GM12878 (cell line): Measurements from ENCODE around the gene GLIPR2. TPM values are rescaled to one million over a fixed set of nuclear protein-coding genes. Genes with fewer than 3 reads are reported as not detected.

Source experiments
- ATAC-seq: fragments of 200-7000 bp; cut with Tn5 transposase; 3 replicates; pipeline ENCODE4 v1.9.1; 2020; ENCODE audit warnings: mild to moderate bottlenecking, moderate library complexity
- BruUV-seq: library from RNA; stranded (reverse); fragments of 400-500 nt; replicated peaks from 2 replicates; lab custom pipeline; 2021; lab: Mats Ljungman, UMichigan
- CTCF ChIA-PET: fragments of 300-600 bp; sonication (Branson Sonifier 250); formaldehyde crosslinking; extraction: SDS; loops from one replicate; lab custom pipeline; 2021; ENCODE audit warnings: inconsistent platforms; lab: Yijun Ruan, JAX
- POLR2A ChIA-PET: fragments of 350-600 bp; formaldehyde crosslinking; extraction: SDS; loops from one replicate; lab custom pipeline; 2021; ENCODE audit warnings: inconsistent platforms; lab: Charles Lee
- RAD21 ChIA-PET: fragments of 300-600 bp; sonication (Branson Sonifier 250); formaldehyde crosslinking; loops from one replicate; lab custom pipeline; 2023; ENCODE audit warnings: antibody characterized with exemption; ENCODE audit not compliant: unreplicated experiment; lab: Charles Lee
- SMC1A ChIA-PET: fragments of 300-600 bp; sonication (Branson Sonifier 250); formaldehyde crosslinking; loops from one replicate; lab custom pipeline; 2023; ENCODE audit not compliant: unreplicated experiment, uncharacterized antibody; lab: Charles Lee
- DNase-seq: peaks from one replicate; pipeline ENCODE4 v3.0.0-alpha.2; 2011; ENCODE audit warnings: low read depth, low spot score
- FAIRE-seq: peaks from 3 replicates; lab custom pipeline; 2011; peaks lifted over from hg19 to GRCh38; lab: Jason Lieb, UNC
- H2AFZ ChIP-seq: 2 replicates; pipeline ENCODE4 v1.6.0; 2011; ENCODE audit warnings: low read depth, low read length, control low read depth; ENCODE audit not compliant: control insufficient read depth
- H3K27ac ChIP-seq: 2 replicates; pipeline ENCODE4 v1.5.1; 2011; ENCODE audit warnings: control low read depth; ENCODE audit not compliant: control insufficient read depth, insufficient read depth
- H3K27me3 ChIP-seq, 2 experiments: replicated peaks in 1 of 2; 2 replicates each; pipeline versions ENCODE4 v1.6.0 to v1.6.1; 2011; ENCODE audit warnings: low read length in 1 of 2; ENCODE audit not compliant: control insufficient read depth in 2 of 2, insufficient read depth in 2 of 2
- H3K36me3 ChIP-seq, 2 experiments: 2 replicates each; pipeline ENCODE4 v1.5.1; 2011; ENCODE audit warnings: low read length in 1 of 2; ENCODE audit not compliant: control insufficient read depth in 2 of 2, insufficient read depth in 2 of 2
- H3K4me1 ChIP-seq: 2 replicates; pipeline ENCODE4 v1.6.1; 2011; ENCODE audit warnings: mild to moderate bottlenecking, low read length, moderate library complexity, mixed read lengths; ENCODE audit not compliant: control insufficient read depth, insufficient read depth
- H3K4me2 ChIP-seq: 2 replicates; pipeline ENCODE4 v1.6.0; 2011; ENCODE audit warnings: control low read depth; ENCODE audit not compliant: control insufficient read depth, insufficient read depth
- H3K4me3 ChIP-seq: fragments of 200-600 bp; sonication (generic); 2 replicates; pipeline ENCODE4 v1.5.1; 2016
- H3K79me2 ChIP-seq: 2 replicates; pipeline ENCODE4 v1.6.0; 2011; ENCODE audit warnings: low read length; ENCODE audit not compliant: control insufficient read depth, insufficient read depth
- H3K9ac ChIP-seq: 2 replicates; pipeline ENCODE4 v1.8.0; 2011; ENCODE audit warnings: low read length, control low read depth, mixed read lengths; ENCODE audit not compliant: control insufficient read depth, insufficient read depth
- H3K9me3 ChIP-seq: replicated peaks from 3 replicates; pipeline ENCODE4 v1.5.1; 2011; ENCODE audit warnings: mild to moderate bottlenecking, low read length; ENCODE audit not compliant: control insufficient read depth, insufficient read depth
- H4K20me1 ChIP-seq: 2 replicates; pipeline ENCODE4 v1.6.0; 2011; ENCODE audit not compliant: control insufficient read depth, insufficient read depth
- ASH2L ChIP-seq: fragments of 300-600, 200-600 bp; sonication (generic); IDR thresholded peaks from 2 replicates; pipeline ENCODE4 v1.6.1; 2017; ENCODE audit warnings: low read depth, mild to moderate bottlenecking, borderline replicate concordance
- CREM ChIP-seq: IDR thresholded peaks from 2 replicates; pipeline ENCODE4 v1.6.1; 2014; ENCODE audit warnings: antibody characterized with exemption, low read depth
- NRF1 ChIP-seq: conservative IDR thresholded peaks from 2 replicates; pipeline ENCODE4 v1.6.1; 2011; ENCODE audit warnings: mild to moderate bottlenecking, low read depth, low read length, improper control_type of control experiment
- POLR2AphosphoS5 ChIP-seq: IDR thresholded peaks from 2 replicates; pipeline ENCODE4 v1.6.1; 2011; ENCODE audit warnings: mild to moderate bottlenecking, low read length, inconsistent platforms
- SUZ12 ChIP-seq: fragments of 200-600 bp; sonication (generic); IDR thresholded peaks from one replicate; pipeline ENCODE4 v1.6.1; 2018; ENCODE audit warnings: antibody characterized with exemption, mild to moderate bottlenecking; ENCODE audit not compliant: unreplicated experiment
- ZSCAN29 ChIP-seq: fragments of 450-650 bp; IDR thresholded peaks from 2 replicates; pipeline ENCODE4 v1.6.1; 2017; ENCODE audit warnings: mild to moderate bottlenecking, moderate library complexity
- WGBS: methylation state at CpG from one replicate; pipeline ENCODE4 v1.1.6; 2016; ENCODE audit warnings: low lambda C conversion rate; ENCODE audit not compliant: insufficient replicate concordance, insufficient coverage; ENCODE audit errors: missing lambda C conversion rate; 5-methylcytosine and 5-hydroxymethylcytosine counted together
- in situ Hi-C: fragments of 300-500 bp; cut with MboI; formaldehyde crosslinking; loops from 9 replicates; pipeline ENCODE4 v1.14.3; 2018; ENCODE audit warnings: mixed read lengths
- intact Hi-C: fragments of 100-400 bp; cut with micrococcal nuclease; formaldehyde crosslinking; loops from one replicate; pipeline ENCODE4 v1.14.2; 2022; ENCODE audit not compliant: unreplicated experiment
- polyA plus RNA-seq, 11 experiments: library from polyadenylated mRNA; depleted of rRNA in 4 of 11; unstranded in 6 of 11; stranded (reverse) in 5 of 11; fragments of >200 nt; fragmentation: Nextera tagmentation in 4 of 11; fragmentation: Illumina TruSeq in 1 of 11; extraction: Ambion mirVana in 4 of 11; extraction: Trizol in 1 of 11; gene quantifications; 1 replicate in 1 of 11; 2 replicates in 10 of 11; pipeline versions ENCODE4 v1.2.1 to v1.2.3, GENCODE V29; 2011 to 2016; ENCODE audit warnings: inconsistent platforms in 2 of 11, missing spikeins in 2 of 11, low read depth in 1 of 11
- total RNA-seq, 4 experiments: library from RNA; depleted of rRNA in 3 of 4; stranded (reverse); fragments of >200 nt in 3 of 4; fragmentation: Illumina TruSeq in 1 of 4; extraction: Trizol in 1 of 4; gene quantifications; 2 replicates each; pipeline versions ENCODE4 v1.2.1 to v1.2.3, GENCODE V29; 2013 to 2021
- TF ChIP-seq, protein P1 (sequence below): IDR thresholded peaks from 2 replicates; pipeline ENCODE4 v1.6.1; 2012; ENCODE audit warnings: mild to moderate bottlenecking, low read depth, low read length
- TF ChIP-seq, protein P2 (sequence below): fragments of 450-650 bp; IDR thresholded peaks from 2 replicates; pipeline ENCODE4 v1.6.1; 2017; ENCODE audit warnings: mild to moderate bottlenecking, moderate library complexity
- TF ChIP-seq, protein P3 (sequence below): IDR thresholded peaks from 2 replicates; pipeline ENCODE4 v1.6.1; 2011; ENCODE audit warnings: low read depth, low read length, improper control_type of control experiment, borderline replicate concordance

Gene GLIPR2
- total and polyA plus RNA-seq, 10 of the 15 experiments (the other 5 are each of a cell fraction or from before 2014, with no cell fraction given), result 0.41 to 3.5 (median 2.2) TPM

DNA sequence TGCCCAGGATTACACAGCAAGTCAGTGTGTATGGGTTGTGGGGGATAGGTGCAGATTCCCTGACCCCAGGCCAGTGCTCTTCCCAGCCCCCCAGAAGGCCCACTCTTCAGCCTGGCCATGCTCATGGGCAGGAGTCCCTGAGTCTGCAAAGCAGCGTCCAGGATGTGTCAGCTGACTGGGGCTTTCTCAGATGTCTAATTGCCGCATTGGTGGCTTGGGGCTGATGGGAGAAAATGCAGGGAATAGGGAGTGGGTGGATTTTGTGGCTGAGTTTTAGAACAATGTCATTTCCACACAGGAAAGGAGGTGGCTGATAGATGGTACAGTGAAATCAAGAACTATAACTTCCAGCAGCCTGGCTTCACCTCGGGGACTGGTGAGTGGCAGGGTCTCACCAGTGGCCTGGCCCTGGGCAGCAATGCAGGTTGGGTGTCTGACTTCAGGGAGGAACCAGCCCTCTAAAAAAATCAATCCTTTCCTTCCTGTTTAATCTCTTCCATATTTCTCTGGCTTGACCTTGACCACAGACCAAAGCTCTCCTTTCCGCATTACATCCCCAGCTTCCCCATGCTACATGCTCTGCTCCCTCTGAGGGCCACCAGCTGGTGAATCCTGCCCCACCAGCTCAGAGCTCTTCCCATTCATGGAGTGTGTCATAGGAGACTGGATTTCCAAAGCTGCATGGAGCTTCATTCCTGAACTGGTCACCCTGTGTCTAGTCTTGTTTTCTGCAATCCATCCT lies 14.2 kb downstream of the GLIPR2 start:
- peaks cover 4% of the 10 kb centered on the region; the same call in 1 of the 3 replicates for H3K9me3 ChIP-seq
- no peak overlapping the region for H3K4me3 ChIP-seq
- intact Hi-C loops (no loop called here), in situ Hi-C loops (no loop called here)
- H3K27ac ChIP-seq, result no peak overlapping the region
- ChIA-PET CTCF (interaction anchor here (1.2 kb wide), 1 partner anchor 49 kb away, joined by 5 read pairs; no protein-coding TSS in a partner anchor), POLR2A (no interaction called here), RAD21 (interaction anchor here (2.0 kb wide), 1 partner anchor 16 kb away, joined by 5 read pairs; no protein-coding TSS in a partner anchor), SMC1A (interaction anchor here (1.0 to 1.6 kb wide), 2 partner anchors 14 to 48 kb away, joined by 4 to 5 read pairs; no protein-coding TSS in a partner anchor)
- BruUV-seq, result no TSS peak
- FAIRE-seq (no peak), ATAC-seq (no peak), DNase-seq (no peak)
- H3K79me2 ChIP-seq, result no peaks in the 10 kb centered on the region
- no peaks in the 10 kb centered on the region for H3K27me3 ChIP-seq
- H2AFZ ChIP-seq, result no peak overlapping the region
- 81% methylated on average over 4 of the region's 4 CpGs for WGBS
- H3K4me1 ChIP-seq, result peaks cover 56% of the 10 kb centered on the region
- H3K9ac ChIP-seq, result peak overlapping the region; percentile 24; the same call in 1 of the 2 replicates
- H3K4me2 ChIP-seq, result no peak overlapping the region
- H3K36me3 ChIP-seq, result no peaks in the 10 kb centered on the region
- no peaks in the 10 kb centered on the region for H4K20me1 ChIP-seq
- TF ChIP-seq NRF1 (no peak), CREM (no peak), SUZ12 (no peak), POLR2AphosphoS5 (no peak), ZSCAN29 (no peak), ASH2L (no peak)
- TF ChIP-seq, protein P1, sequence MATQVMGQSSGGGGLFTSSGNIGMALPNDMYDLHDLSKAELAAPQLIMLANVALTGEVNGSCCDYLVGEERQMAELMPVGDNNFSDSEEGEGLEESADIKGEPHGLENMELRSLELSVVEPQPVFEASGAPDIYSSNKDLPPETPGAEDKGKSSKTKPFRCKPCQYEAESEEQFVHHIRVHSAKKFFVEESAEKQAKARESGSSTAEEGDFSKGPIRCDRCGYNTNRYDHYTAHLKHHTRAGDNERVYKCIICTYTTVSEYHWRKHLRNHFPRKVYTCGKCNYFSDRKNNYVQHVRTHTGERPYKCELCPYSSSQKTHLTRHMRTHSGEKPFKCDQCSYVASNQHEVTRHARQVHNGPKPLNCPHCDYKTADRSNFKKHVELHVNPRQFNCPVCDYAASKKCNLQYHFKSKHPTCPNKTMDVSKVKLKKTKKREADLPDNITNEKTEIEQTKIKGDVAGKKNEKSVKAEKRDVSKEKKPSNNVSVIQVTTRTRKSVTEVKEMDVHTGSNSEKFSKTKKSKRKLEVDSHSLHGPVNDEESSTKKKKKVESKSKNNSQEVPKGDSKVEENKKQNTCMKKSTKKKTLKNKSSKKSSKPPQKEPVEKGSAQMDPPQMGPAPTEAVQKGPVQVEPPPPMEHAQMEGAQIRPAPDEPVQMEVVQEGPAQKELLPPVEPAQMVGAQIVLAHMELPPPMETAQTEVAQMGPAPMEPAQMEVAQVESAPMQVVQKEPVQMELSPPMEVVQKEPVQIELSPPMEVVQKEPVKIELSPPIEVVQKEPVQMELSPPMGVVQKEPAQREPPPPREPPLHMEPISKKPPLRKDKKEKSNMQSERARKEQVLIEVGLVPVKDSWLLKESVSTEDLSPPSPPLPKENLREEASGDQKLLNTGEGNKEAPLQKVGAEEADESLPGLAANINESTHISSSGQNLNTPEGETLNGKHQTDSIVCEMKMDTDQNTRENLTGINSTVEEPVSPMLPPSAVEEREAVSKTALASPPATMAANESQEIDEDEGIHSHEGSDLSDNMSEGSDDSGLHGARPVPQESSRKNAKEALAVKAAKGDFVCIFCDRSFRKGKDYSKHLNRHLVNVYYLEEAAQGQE, result no peak
- TF ChIP-seq, protein P2, sequence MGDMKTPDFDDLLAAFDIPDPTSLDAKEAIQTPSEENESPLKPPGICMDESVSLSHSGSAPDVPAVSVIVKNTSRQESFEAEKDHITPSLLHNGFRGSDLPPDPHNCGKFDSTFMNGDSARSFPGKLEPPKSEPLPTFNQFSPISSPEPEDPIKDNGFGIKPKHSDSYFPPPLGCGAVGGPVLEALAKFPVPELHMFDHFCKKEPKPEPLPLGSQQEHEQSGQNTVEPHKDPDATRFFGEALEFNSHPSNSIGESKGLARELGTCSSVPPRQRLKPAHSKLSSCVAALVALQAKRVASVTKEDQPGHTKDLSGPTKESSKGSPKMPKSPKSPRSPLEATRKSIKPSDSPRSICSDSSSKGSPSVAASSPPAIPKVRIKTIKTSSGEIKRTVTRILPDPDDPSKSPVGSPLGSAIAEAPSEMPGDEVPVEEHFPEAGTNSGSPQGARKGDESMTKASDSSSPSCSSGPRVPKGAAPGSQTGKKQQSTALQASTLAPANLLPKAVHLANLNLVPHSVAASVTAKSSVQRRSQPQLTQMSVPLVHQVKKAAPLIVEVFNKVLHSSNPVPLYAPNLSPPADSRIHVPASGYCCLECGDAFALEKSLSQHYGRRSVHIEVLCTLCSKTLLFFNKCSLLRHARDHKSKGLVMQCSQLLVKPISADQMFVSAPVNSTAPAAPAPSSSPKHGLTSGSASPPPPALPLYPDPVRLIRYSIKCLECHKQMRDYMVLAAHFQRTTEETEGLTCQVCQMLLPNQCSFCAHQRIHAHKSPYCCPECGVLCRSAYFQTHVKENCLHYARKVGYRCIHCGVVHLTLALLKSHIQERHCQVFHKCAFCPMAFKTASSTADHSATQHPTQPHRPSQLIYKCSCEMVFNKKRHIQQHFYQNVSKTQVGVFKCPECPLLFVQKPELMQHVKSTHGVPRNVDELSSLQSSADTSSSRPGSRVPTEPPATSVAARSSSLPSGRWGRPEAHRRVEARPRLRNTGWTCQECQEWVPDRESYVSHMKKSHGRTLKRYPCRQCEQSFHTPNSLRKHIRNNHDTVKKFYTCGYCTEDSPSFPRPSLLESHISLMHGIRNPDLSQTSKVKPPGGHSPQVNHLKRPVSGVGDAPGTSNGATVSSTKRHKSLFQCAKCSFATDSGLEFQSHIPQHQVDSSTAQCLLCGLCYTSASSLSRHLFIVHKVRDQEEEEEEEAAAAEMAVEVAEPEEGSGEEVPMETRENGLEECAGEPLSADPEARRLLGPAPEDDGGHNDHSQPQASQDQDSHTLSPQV, result no peak
- TF ChIP-seq, protein P3, sequence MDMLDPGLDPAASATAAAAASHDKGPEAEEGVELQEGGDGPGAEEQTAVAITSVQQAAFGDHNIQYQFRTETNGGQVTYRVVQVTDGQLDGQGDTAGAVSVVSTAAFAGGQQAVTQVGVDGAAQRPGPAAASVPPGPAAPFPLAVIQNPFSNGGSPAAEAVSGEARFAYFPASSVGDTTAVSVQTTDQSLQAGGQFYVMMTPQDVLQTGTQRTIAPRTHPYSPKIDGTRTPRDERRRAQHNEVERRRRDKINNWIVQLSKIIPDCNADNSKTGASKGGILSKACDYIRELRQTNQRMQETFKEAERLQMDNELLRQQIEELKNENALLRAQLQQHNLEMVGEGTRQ, result no peak
